ENCODE data around the gene SPARC.
"Not testable (repeated sequence)": the region's sequence is repeated elsewhere in the genome, so short reads cannot be mapped to it uniquely, and the experiment has no call there.

The SPARC gene, protein sequence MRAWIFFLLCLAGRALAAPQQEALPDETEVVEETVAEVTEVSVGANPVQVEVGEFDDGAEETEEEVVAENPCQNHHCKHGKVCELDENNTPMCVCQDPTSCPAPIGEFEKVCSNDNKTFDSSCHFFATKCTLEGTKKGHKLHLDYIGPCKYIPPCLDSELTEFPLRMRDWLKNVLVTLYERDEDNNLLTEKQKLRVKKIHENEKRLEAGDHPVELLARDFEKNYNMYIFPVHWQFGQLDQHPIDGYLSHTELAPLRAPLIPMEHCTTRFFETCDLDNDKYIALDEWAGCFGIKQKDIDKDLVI

DNA sequence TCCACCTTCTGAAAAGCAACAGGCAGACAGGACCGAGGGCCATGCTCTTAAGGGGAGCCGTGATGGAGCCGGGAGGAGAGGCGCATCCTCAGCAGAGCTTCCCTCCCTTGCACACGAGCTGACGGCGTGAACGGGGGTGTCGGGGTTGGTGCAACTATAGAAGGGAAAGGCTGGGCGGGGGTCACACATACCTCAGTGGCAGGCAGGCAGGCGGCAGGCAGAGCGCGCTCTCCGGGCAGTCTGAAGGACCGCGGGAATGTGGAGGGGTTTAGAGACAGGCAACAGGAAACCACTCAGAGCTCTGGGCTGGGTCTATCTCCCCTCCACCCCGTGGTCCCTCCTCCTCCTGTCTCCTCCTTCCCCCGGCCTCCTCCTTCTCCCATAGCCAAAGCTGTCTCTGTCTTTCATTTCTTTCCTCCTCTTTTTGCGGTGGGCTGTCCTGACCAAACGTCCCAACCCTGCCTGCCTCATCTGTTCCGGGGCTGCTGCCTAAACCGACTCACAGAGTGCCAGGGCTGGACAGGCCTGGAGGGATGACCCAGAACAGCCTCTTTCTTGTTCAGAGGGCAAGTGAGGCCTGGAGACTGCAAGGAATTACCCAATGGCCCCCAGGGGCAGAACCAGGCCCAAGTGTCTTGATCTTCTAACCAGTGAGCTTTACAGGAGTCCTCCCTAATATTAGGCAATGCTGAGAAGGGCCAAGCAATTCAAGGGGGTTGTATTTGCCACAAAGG lies at the start of gene SPARC:
SPARC (minus strand) TSS at position 242 of the 734 bp plus-strand sequence. CDS start 10,727 bp downstream, outside the sequence.
- peak; percentile 97 for DNase-seq

DNA sequence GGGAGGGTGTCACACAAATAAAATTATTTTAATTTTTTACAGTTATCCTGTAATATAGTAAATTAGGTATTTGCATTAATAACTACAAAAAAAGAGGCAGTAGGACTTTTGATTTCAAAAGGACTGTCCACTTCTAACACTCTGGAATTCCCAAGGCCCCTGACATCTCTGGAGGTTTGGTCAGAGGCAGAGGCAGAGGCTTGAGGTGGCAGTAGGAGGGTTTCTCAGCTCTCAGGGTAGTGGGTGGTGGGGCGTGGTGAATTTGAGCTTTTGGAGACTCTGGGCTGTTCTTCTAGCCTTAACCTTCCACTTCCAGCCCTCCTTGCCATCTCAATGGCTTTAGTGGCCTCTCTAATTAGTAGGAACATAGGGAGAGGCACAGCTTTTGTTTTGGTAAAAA lies 48.9 kb upstream of the SPARC start:
- no peak for DNase-seq

- no peak for DNase-seq
These were observed 47.3 kb upstream of the SPARC start for GRCh38 chr5:151734064-151734408.

DNA sequence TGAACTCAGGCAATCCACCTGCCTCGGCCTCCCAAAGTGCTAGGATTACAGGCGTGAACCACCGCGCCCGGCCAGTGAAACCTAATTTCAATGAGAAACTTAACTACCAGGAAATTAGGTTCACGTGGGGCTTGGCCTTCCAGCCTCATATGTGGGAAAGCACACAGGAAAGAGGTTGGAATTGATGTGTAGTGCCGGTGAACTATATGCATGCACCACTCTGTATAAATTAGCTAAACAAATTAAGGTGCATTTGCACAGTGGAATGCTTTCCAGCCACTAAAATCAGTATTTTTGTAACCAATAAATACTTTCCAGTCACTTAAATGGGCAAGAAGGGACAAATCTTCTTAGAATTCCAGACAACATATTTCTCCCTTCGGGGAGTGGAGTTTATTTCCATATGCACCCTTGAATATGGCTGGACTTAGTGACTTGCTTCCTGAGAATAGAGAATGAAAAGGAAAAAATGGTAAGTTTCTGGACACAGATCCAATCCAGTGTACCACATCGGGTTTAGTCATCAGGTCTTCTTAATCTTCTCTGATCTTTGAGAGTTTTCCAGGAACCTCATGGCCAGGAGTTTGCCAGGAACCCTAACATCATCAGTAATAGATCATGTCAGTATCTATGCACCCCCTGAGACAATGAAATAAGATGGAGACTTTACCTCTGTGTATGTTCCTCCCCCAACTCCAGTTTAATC lies 46.8 kb upstream of the SPARC start:
- DNase-seq, result peak; percentile 85

DNA sequence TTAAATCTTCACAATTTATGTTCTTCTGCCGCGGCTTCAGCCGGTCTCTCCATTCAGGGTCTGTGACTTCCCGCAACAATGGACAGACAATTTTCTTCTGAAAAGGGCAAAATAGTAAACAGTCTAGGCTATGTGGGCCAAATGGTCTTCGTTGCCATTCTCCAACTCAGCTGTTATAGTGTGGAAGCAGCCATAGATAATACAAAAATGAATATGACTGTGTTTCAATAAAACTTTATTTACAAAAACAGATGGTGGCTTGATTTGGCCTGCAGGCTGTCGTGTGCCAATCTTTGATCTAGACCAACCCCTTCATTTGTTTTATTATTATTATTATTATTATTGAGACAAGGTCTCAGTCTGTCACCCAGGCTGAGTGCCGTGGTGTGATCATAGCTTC lies 43.7 kb upstream of the SPARC start:
- no peak for DNase-seq

GRCh38 chr5:151729597-151729996 lies 42.9 kb upstream of the SPARC start:
- DNase-seq, result not testable (repeated sequence)

DNA sequence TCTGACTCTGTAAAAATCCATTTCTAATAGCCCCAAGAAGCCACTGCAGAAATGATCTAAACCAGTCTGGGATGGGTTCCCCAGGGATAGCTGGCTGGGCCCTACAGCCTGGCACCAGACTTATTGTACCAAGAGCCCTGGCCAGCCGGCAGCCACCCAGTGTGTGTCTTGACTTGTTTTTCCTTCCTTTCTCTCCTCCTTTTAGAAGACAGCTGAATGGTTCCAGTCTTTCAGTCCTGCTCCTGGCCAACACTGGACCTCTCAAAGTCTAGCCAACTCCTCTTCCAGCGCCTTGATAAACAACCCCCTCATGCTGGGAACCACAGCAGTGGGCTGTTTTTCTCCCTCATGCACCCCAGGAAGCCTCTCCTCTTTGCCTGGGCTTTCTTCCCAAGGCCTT lies 37.6 kb upstream of the SPARC start:
- DNase-seq, result no peak

DNA sequence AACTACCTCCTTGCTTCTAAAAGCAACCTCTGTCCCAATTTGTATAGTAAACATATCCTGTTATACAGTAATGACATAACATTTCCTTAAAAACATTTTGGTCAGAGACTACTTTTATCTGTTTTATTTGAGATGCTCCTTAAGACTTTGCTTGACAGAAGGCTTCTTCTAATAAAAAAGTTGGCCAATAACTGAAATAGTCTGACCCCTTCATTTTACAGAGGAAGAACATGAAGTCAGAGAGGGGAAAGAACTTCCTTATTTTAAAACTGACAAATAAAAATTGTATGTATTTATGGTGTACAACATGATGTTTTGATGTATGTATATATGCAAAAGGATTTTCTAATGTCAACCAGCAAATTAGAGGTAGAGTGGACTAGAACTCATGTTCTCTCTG lies 35.8 kb upstream of the SPARC start:
- DNase-seq, result no peak

- DNase-seq, result no peak
These were observed 35.2 kb upstream of the SPARC start for GRCh38 chr5:151721812-151722391.

GRCh38 chr5:151721087-151721646 lies 34.5 kb upstream of the SPARC start:
- no peak for DNase-seq

DNA sequence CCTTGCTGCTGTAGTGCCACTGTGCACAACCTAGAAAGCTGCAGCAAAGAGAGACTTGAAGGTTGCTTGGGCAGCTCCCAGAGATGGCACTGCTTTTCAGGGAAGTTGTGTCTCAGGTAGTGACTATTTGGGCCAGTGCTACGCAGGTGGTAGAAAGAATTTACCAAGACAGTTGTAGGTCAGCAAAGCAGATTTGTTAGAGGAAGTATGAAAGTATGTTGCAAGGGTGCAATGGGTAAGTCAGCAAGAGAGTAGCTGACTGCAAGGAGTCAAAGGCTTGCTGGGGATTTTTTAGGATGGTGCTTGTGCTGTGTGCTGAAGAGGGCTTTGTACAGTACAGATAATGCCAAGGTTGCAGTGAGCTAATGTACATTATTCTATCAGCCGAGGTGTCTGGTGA lies 33.5 kb upstream of the SPARC start:
- no peak for DNase-seq

- DNase-seq, result peak; percentile 50
These were observed 32.7 kb upstream of the SPARC start for GRCh38 chr5:151719228-151720000.

DNA sequence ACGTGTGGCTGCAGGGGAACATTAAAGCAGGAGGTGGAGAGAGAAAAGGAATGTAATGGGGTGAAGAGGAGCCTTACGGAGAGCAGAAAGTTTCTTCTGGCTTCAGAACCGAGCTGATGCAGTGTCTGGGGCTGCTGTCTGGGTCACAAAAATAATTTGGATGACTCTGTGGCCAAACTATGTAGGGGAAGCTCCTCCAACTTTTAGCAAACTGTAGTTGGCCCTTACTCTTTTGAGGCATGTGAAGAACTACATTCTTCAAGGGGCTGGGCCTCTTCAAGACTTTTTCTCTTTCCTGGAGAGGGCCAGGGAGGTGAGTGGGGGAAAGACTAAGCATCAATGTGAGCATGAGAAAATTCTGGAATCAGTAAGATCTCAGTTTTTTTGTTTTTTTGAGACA lies 31.9 kb upstream of the SPARC start:
- peak; percentile 89 for DNase-seq

- peak; percentile 73 for DNase-seq
These were observed 31.4 kb upstream of the SPARC start for GRCh38 chr5:151718153-151718552.

DNA sequence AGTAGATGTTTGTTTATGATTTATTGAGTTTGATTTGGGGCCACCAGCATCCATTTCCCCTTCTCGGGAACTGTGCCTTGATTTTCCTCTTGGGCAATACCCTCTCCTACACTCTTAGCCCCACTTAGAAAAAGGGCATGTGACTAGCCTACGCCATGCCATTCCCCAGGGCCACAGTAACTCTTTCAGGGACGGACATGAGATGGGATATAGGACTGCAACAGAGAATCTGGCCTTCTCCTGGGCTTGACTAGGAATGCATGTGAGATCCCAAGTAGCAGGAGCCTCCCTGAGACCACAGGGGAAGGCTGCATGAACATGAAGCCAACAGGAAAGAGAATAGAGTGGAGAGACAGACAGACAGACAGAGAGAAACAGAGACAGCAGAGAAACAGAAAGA lies 30.7 kb upstream of the SPARC start:
- DNase-seq, result no peak

DNA sequence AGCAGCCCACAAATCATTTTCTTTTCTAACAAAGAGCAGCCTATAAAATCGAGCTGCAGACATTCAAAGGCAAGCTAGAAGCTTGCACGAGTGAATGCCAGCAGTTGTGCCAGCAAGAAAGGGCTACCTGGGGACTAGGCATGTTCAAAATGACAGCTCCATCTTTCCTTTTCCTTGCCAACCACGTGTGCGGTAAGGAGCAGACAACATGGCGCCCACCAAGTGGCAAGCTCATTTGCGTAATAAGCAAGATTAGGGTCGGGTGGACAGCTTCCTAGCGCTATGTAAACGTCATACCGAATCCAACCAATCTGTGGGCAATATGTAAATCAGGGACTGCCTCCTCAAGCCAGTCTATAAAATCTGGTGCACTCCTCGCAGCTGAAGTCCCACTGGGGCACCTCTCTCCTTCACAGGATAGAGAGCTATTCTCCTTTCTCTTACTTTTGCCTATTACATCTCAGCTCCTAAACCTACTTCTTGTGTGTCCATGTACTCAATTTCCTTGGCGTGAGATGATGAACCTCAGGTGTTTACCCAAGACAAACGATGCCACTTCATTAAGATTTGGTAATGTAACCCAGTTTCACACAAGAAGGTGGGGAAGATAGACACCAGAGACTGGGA lies 22.5 kb upstream of the SPARC start:
- no peak for DNase-seq

GRCh38 chr5:151708126-151708525 lies 21.4 kb upstream of the SPARC start:
- no peak for DNase-seq

DNA sequence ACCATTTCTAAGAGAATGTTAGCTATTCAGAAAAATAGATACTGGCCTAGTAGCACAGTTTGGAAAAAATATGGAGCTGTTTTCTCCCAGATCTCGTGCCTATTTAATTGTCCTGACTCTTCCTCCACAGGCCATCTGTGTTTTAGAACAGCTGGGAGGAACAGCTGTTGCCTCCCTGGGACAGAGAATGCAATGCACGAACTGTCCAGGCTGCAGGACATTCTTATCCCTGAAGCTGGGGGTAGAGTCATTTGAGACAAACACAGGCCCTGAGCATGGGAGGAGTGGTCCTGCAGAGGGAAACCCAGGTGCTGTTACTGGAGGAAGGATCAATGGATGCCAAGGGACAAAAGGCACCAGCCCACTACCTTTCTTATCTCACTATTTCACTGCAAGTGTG lies 20.9 kb upstream of the SPARC start:
- DNase-seq, result no peak

GRCh38 chr5:151706906-151707305 lies 20.2 kb upstream of the SPARC start:
- peak; percentile 49 for DNase-seq

DNA sequence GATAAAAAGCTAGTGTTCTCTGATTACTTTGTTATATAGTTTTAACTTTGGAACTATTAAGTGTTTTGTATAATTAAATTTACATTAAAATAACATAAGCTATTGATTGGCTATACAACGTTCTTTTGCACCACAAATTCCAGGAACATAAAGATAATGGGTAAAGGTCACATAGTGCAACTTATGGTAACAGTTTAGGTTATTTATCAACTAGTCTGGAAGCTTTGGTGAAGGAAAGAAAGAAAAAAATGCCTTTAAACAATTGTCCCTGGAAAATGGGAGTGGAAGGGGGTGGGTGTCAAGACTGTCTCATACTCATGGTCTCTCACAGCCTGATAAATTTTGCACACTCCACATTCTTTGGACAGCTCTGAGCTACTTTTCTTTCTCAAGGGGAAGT lies 17.1 kb upstream of the SPARC start:
- no peak for DNase-seq

DNA sequence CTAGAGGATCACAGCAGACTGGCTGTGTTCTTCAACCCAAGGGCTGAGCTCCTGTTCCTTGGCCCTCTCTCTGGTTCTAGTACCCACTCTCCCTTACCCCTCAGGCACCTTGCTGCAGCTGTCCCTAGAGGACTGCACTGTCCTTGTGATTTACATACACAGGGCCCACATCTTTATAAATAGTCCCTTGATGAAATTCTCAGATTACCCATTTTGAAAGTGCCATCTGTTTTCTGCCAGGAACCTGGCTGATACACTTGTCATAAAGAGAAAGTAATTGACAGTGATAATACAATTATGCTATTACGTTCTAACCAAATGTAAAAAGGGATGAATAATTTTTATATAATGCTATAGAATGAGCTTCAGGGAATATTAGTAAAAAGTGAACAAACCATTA lies 16.5 kb upstream of the SPARC start:
- DNase-seq, result no peak

- no peak for DNase-seq
These were observed 14.1 kb upstream of the SPARC start for GRCh38 chr5:151700820-151701219.

Measured in fibroblast of skin of right quadriceps (primary cell).